ENCODE measurements around the gene SLCO4A1. TPM values are rescaled to one million over a fixed set of nuclear protein-coding genes. Genes with fewer than 3 reads are reported as not detected.

The SLCO4A1 gene
- total RNA-seq, 1 donor from 2014 or later, result 1.4 TPM

DNA sequence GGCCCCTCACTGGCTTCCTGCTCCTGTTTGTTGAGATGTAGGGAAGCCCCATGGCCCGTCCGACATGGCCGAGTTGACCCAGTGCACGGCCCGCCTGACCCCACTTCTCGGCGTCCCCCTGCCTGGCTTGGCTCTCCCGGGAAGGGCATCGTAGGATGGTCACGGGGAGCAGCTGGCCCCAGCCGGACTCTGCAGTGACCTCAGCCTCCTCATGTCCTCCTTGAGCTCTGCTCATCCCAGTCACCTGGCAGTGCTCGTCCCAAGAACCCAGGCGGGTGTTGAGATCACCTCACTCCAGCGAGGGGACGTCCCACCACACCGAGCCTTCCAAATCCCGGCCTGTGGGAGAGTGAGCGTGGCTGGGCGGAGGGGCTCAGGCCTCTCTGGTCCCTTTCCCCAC, 15.7 kb downstream of the SLCO4A1 start:
- no peaks in the 10 kb centered on the region for H3K36me3 Mint-ChIP-seq (ENCODE audit: low read depth, unreplicated experiment)
- H3K9me3 Mint-ChIP-seq (ENCODE audit: unreplicated experiment), result no peaks in the 10 kb centered on the region
- no peak overlapping the region for H3K4me3 Mint-ChIP-seq (ENCODE audit: unreplicated experiment)
- TF ChIP-seq CTCF (IDR thresholded peaks at IDR 0.05; ENCODE audit: unreplicated experiment), result no peak
- peaks cover 5% of the 10 kb centered on the region for H3K27me3 Mint-ChIP-seq (ENCODE audit: unreplicated experiment)
- H3K4me1 Mint-ChIP-seq (ENCODE audit: unreplicated experiment), result no peaks in the 10 kb centered on the region
- H3K27ac Mint-ChIP-seq (ENCODE audit: unreplicated experiment), result no peak overlapping the region
- DNase-seq (ENCODE audit: low spot score), result no peak

GRCh38 chr20:62658593-62659178, 16.4 kb downstream of the SLCO4A1 start:
- H3K36me3 Mint-ChIP-seq (ENCODE audit: low read depth, unreplicated experiment), result no peaks in the 10 kb centered on the region
- peaks cover 9% of the 10 kb centered on the region for H3K27me3 Mint-ChIP-seq (ENCODE audit: unreplicated experiment)
- no peaks in the 10 kb centered on the region for H3K9me3 Mint-ChIP-seq (ENCODE audit: unreplicated experiment)
- no peak for DNase-seq (ENCODE audit: low spot score)
- TF ChIP-seq CTCF (IDR thresholded peaks at IDR 0.05; ENCODE audit: unreplicated experiment), result no peak
- no peak overlapping the region for H3K4me3 Mint-ChIP-seq (ENCODE audit: unreplicated experiment)
- no peak overlapping the region for H3K27ac Mint-ChIP-seq (ENCODE audit: unreplicated experiment)
- no peaks in the 10 kb centered on the region for H3K4me1 Mint-ChIP-seq (ENCODE audit: unreplicated experiment)

DNA sequence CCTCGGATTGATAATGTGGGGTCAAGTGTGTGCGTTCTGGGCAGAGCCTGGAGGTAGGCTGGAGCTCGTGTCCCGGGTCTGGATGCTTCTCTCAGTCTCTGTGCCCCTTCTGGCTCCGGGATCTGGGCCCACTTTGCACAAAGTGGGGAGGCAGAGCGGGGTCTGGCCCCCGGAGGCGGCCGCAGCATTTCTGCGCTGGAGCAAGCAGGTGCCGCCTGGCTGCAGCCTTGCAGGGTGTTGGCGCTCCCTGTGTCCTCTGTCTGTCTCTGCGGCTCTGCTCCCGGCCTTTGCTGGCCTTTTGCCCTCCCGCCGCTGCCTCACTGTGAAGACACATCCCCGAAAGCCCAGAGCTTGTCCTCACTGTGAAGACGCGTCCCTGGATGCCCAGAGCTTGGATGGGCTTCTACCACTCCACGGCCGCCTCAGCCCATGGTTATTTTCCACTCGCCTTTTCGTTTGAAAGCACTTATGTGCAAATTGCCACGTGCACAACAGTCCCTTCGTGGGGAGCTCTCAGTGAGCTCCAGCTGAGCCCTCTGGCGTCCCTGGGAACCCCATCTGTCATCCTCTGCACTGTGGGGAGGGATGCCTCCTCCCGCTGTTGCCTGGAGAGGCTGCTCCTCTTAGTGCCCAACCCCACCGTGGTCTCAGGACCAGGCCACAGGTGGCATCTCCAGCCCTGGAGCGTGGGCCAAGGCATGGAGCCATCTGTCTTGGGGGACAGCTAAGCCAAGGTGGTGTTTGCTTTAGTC, 17.4 kb downstream of the SLCO4A1 start:
- no peak overlapping the region for H3K27ac Mint-ChIP-seq (ENCODE audit: unreplicated experiment)
- H3K4me3 Mint-ChIP-seq (ENCODE audit: unreplicated experiment), result no peak overlapping the region
- no peak for TF ChIP-seq CTCF (IDR thresholded peaks at IDR 0.05; ENCODE audit: unreplicated experiment)
- no peaks in the 10 kb centered on the region for H3K36me3 Mint-ChIP-seq (ENCODE audit: low read depth, unreplicated experiment)
- H3K9me3 Mint-ChIP-seq (ENCODE audit: unreplicated experiment), result no peaks in the 10 kb centered on the region
- no peaks in the 10 kb centered on the region for H3K4me1 Mint-ChIP-seq (ENCODE audit: unreplicated experiment)
- DNase-seq (ENCODE audit: low spot score), result no peak
- peaks cover 9% of the 10 kb centered on the region for H3K27me3 Mint-ChIP-seq (ENCODE audit: unreplicated experiment)

DNA sequence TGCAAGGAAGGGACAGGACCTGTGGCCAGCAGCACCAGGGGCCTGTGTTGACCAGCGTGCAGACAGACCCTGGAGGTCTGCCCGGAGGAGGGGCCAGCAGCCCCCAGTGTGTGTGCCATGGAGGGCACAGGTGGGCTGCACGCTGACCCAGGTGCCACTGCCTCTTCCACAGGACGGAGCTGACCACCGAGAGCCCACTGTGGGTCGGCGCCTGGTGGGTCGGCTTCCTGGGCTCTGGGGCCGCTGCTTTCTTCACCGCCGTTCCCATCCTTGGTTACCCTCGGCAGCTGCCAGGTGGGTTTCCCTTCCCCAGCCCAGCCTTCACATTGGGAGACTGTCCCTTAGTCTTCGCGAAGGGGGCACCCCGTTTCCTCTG, 17.9 kb downstream of the SLCO4A1 start:
- Mint-ChIP-seq H3K9me3 (ENCODE audit: unreplicated experiment) (no peaks in the 10 kb centered on the region), H3K27ac (ENCODE audit: unreplicated experiment) (no peak overlapping the region), H3K27me3 (ENCODE audit: unreplicated experiment) (peaks cover 10% of the 10 kb centered on the region), H3K4me1 (ENCODE audit: unreplicated experiment) (no peaks in the 10 kb centered on the region), H3K36me3 (ENCODE audit: low read depth, unreplicated experiment) (no peaks in the 10 kb centered on the region), H3K4me3 (ENCODE audit: unreplicated experiment) (no peak overlapping the region)
- DNase-seq (ENCODE audit: low spot score), result no peak
- no peak for TF ChIP-seq CTCF (IDR thresholded peaks at IDR 0.05; ENCODE audit: unreplicated experiment)

- Mint-ChIP-seq H3K4me3 (ENCODE audit: unreplicated experiment) (no peak overlapping the region), H3K27me3 (ENCODE audit: unreplicated experiment) (peaks cover 10% of the 10 kb centered on the region), H3K9me3 (ENCODE audit: unreplicated experiment) (no peaks in the 10 kb centered on the region), H3K36me3 (ENCODE audit: low read depth, unreplicated experiment) (no peaks in the 10 kb centered on the region), H3K27ac (ENCODE audit: unreplicated experiment) (no peak overlapping the region), H3K4me1 (ENCODE audit: unreplicated experiment) (no peaks in the 10 kb centered on the region)
- DNase-seq (ENCODE audit: low spot score), result no peak
- no peak for TF ChIP-seq CTCF (IDR thresholded peaks at IDR 0.05; ENCODE audit: unreplicated experiment)
Observed at GRCh38 chr20:62660768-62661167, 18.5 kb downstream of the SLCO4A1 start.

Measured in endothelial cell (in vitro differentiated cells).